ENCODE data around the gene TMEM108.
A peak's percentile ranks its signal among the peaks of the same experiment; 100 is the strongest.

Gene TMEM108

DNA sequence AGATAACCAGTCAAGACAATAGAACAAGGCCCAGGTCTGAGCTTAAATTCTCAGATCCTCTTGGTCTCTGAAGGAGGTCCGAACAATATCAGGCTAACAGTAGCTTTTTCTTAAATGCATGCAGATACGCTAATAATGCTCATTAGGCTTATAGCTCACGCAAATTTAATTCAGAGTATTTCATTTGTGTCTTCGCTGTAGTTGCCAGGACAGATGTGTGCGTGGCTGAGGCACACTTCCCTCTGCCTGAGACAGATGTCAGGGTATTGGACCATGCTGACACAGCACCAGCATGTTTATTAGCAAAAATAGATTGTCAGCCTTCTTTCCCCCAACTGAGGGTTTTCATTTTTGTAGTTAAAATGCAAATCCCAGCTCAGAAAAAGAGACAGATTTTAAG is 258.8 kb downstream of the TMEM108 start:
- H3K36me3 ChIP-seq (ENCODE audit: control insufficient read depth in 1 of 2, insufficient read depth in 2 of 2, low read length in 2 of 2) = no peaks in the 10 kb centered on the region
- no CpG with 5 or more reads among the region's 5 CpGs for WGBS (ENCODE audit: extremely low coverage, insufficient coverage, insufficient read length)

DNA sequence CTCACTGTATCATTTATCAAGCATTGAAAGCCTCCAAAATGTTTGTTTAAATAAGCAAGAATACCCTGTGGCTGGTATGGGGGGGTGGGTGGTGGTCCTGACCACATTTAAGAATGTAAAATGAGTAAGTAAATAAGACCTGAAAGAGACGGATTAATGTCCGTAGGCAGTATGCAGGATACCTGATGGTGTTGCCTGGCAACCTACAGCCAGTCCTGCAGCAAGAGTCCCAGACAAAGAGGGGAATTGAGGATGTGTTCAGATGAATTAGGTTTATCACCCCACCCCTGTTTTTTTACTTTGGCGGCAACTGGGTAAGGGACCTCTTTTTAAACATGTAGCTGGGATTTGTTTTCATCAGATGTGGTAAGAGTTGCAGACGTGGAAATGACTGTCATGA is 261.9 kb downstream of the TMEM108 start:
- H3K4ac ChIP-seq (ENCODE audit: low read depth, low read length) = no peak overlapping the region
- no peak overlapping the region for H3K4me3 ChIP-seq (ENCODE audit: low read depth, low read length)
- H4K91ac ChIP-seq (ENCODE audit: low read depth, low read length) = no peak overlapping the region

More for the DNA sequence above, 258.8 kb downstream of the TMEM108 start:
- peaks cover 2 to 4% of the 10 kb centered on the region in 2 experiments for H3K4me1 ChIP-seq (ENCODE audit: control insufficient read depth in 1 of 2, insufficient read depth in 2 of 2, low read length in 2 of 2)
- no peak overlapping the region for H3K4me2 ChIP-seq (ENCODE audit: low read length)
- H3K23ac ChIP-seq (ENCODE audit: low read length) = no peak overlapping the region
- H3K9me3 ChIP-seq (ENCODE audit: insufficient read depth, low read depth, low read length) = no peaks in the 10 kb centered on the region
- no peak overlapping the region for H2BK5ac ChIP-seq (ENCODE audit: low read depth, low read length, poor library complexity)
- no peak overlapping the region for H2AK5ac ChIP-seq (ENCODE audit: low read length)
- H3K18ac ChIP-seq (ENCODE audit: low read length) = no peak overlapping the region
- no peak overlapping the region for H3K4me3 ChIP-seq (ENCODE audit: low read depth, low read length)
- no peak overlapping the region for H3K4ac ChIP-seq (ENCODE audit: low read depth, low read length)
- no peak overlapping the region for H2BK120ac ChIP-seq (ENCODE audit: insufficient read depth, low read length, poor library complexity)
- DNase-seq = no peak
- no peaks in the 10 kb centered on the region for H3K27me3 ChIP-seq (ENCODE audit: insufficient read depth, low read length)
- H4K12ac ChIP-seq (ENCODE audit: low read depth, low read length) = no peak overlapping the region
- no peak overlapping the region for H4K91ac ChIP-seq (ENCODE audit: low read depth, low read length)
- no peak overlapping the region for H3K14ac ChIP-seq (ENCODE audit: low read length)
- H2BK12ac ChIP-seq (ENCODE audit: low read length) = no peak overlapping the region
- no peak overlapping the region for H3K9ac ChIP-seq (ENCODE audit: low read length)
- H3K79me1 ChIP-seq (ENCODE audit: low read length) = peaks cover 2% of the 10 kb centered on the region
- H3K79me2 ChIP-seq (ENCODE audit: control insufficient read depth, insufficient read depth, low read length, poor library complexity) = no peaks in the 10 kb centered on the region
- no peak overlapping the region for H3K27ac ChIP-seq (ENCODE audit: low read depth, low read length)
- H2AFZ ChIP-seq (ENCODE audit: insufficient read depth, low read length, poor library complexity) = no peak overlapping the region
- no peak overlapping the region for H4K8ac ChIP-seq (ENCODE audit: low read depth, low read length)

DNA sequence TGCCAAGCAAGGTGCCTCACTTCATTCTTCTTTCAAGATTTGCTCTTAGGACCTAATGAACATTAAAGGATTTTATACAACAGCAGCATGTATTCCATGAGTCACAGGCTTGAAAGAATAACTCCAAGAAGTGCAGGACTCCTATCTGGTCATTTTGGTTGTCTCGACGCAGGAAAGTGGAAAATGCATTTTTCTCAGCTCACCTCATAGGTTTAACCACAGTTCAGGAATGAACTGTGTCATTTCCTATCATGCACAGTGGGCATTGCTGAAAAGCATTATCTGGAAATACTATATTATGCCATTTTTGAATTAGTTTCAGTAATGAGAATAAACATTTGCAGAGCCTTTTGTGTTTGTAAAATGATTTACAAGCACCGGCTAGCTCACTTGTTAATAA is 263.0 kb downstream of the TMEM108 start:
- WGBS (ENCODE audit: extremely low coverage, insufficient coverage, insufficient read length) = no CpG with 5 or more reads among the region's 3 CpGs
- Histone ChIP-seq H3K4me3 (ENCODE audit: low read depth, low read length) (no peak overlapping the region), H3K36me3 (ENCODE audit: control insufficient read depth in 1 of 2, insufficient read depth in 2 of 2, low read length in 2 of 2) (no peaks in the 10 kb centered on the region), H4K12ac (ENCODE audit: low read depth, low read length) (no peak overlapping the region), H2AFZ (ENCODE audit: insufficient read depth, low read length, poor library complexity) (no peak overlapping the region), H3K4ac (ENCODE audit: low read depth, low read length) (no peak overlapping the region), H3K4me1 (ENCODE audit: control insufficient read depth in 1 of 2, insufficient read depth in 2 of 2, low read length in 2 of 2) (peaks cover 0 to 2% of the 10 kb centered on the region in 2 experiments), H3K9ac (ENCODE audit: low read length) (no peak overlapping the region), H2AK5ac (ENCODE audit: low read length) (no peak overlapping the region), H4K91ac (ENCODE audit: low read depth, low read length) (no peak overlapping the region), H3K27me3 (ENCODE audit: insufficient read depth, low read length) (no peaks in the 10 kb centered on the region), H3K14ac (ENCODE audit: low read length) (no peak overlapping the region), H3K27ac (ENCODE audit: low read depth, low read length) (peak overlapping the region; percentile 58), H3K79me1 (ENCODE audit: low read length) (peaks cover 2% of the 10 kb centered on the region), H2BK120ac (ENCODE audit: insufficient read depth, low read length, poor library complexity) (no peak overlapping the region), H2BK5ac (ENCODE audit: low read depth, low read length, poor library complexity) (no peak overlapping the region), H3K4me2 (ENCODE audit: low read length) (no peak overlapping the region), H3K23ac (ENCODE audit: low read length) (no peak overlapping the region), H3K79me2 (ENCODE audit: control insufficient read depth, insufficient read depth, low read length, poor library complexity) (no peaks in the 10 kb centered on the region), H3K9me3 (ENCODE audit: insufficient read depth, low read depth, low read length) (no peaks in the 10 kb centered on the region), H3K18ac (ENCODE audit: low read length) (no peak overlapping the region), H2BK12ac (ENCODE audit: low read length) (no peak overlapping the region), H4K8ac (ENCODE audit: low read depth, low read length) (no peak overlapping the region)
- DNase-seq = peak; percentile 43 to 66

More for the DNA sequence above, 261.9 kb downstream of the TMEM108 start:
- H3K36me3 ChIP-seq (ENCODE audit: control insufficient read depth in 1 of 2, insufficient read depth in 2 of 2, low read length in 2 of 2) = no peaks in the 10 kb centered on the region
- no peak overlapping the region for H4K12ac ChIP-seq (ENCODE audit: low read depth, low read length)
- no peak overlapping the region for H3K14ac ChIP-seq (ENCODE audit: low read length)
- no peak for DNase-seq
- no peak overlapping the region for H2BK120ac ChIP-seq (ENCODE audit: insufficient read depth, low read length, poor library complexity)
- H3K79me2 ChIP-seq (ENCODE audit: control insufficient read depth, insufficient read depth, low read length, poor library complexity) = no peaks in the 10 kb centered on the region
- no peak overlapping the region for H4K8ac ChIP-seq (ENCODE audit: low read depth, low read length)
- no peak overlapping the region for H3K23ac ChIP-seq (ENCODE audit: low read length)
- H2AFZ ChIP-seq (ENCODE audit: insufficient read depth, low read length, poor library complexity) = no peak overlapping the region
- H2BK12ac ChIP-seq (ENCODE audit: low read length) = no peak overlapping the region
- H3K27me3 ChIP-seq (ENCODE audit: insufficient read depth, low read length) = no peaks in the 10 kb centered on the region
- H2BK5ac ChIP-seq (ENCODE audit: low read depth, low read length, poor library complexity) = no peak overlapping the region
- no peak overlapping the region for H3K18ac ChIP-seq (ENCODE audit: low read length)
- no peak overlapping the region for H3K9ac ChIP-seq (ENCODE audit: low read length)
- H2AK5ac ChIP-seq (ENCODE audit: low read length) = no peak overlapping the region
- peaks cover 2% of the 10 kb centered on the region for H3K79me1 ChIP-seq (ENCODE audit: low read length)
- H3K4me1 ChIP-seq (ENCODE audit: control insufficient read depth in 1 of 2, insufficient read depth in 2 of 2, low read length in 2 of 2) = peaks cover 1 to 3% of the 10 kb centered on the region in 2 experiments
- no CpG with 5 or more reads among the region's 4 CpGs for WGBS (ENCODE audit: extremely low coverage, insufficient coverage, insufficient read length)
- no peaks in the 10 kb centered on the region for H3K9me3 ChIP-seq (ENCODE audit: insufficient read depth, low read depth, low read length)
- H3K4me2 ChIP-seq (ENCODE audit: low read length) = no peak overlapping the region
- H3K27ac ChIP-seq (ENCODE audit: low read depth, low read length) = no peak overlapping the region

DNA sequence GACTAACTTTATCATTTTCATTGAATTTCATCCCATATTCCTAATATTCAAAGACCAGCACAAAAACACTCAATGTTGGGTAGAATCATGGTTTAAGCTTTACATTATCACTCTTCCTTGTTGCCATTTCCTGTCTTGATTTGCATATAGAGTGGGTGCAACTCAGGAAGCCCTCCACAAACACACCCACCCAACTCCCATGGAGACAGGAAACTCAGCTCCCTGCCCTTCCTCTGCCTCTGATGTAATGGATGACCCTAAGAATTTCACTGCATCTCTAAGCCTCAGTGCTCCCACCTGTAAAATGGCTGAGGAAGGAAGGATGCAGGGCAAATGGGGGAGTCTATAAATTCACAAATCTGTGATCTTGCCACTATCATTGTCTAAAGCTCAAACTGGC is 263.5 kb downstream of the TMEM108 start:
- Histone ChIP-seq H4K12ac (ENCODE audit: low read depth, low read length) (no peak overlapping the region), H3K23ac (ENCODE audit: low read length) (no peak overlapping the region), H3K36me3 (ENCODE audit: control insufficient read depth in 1 of 2, insufficient read depth in 2 of 2, low read length in 2 of 2) (no peaks in the 10 kb centered on the region), H2BK120ac (ENCODE audit: insufficient read depth, low read length, poor library complexity) (no peak overlapping the region), H4K8ac (ENCODE audit: low read depth, low read length) (no peak overlapping the region), H3K79me1 (ENCODE audit: low read length) (peaks cover 2% of the 10 kb centered on the region), H3K79me2 (ENCODE audit: control insufficient read depth, insufficient read depth, low read length, poor library complexity) (no peaks in the 10 kb centered on the region), H2BK12ac (ENCODE audit: low read length) (no peak overlapping the region), H2BK5ac (ENCODE audit: low read depth, low read length, poor library complexity) (no peak overlapping the region), H3K9ac (ENCODE audit: low read length) (no peak overlapping the region), H3K18ac (ENCODE audit: low read length) (no peak overlapping the region), H3K4me3 (ENCODE audit: low read depth, low read length) (no peak overlapping the region), H3K27ac (ENCODE audit: low read depth, low read length) (no peak overlapping the region), H2AK5ac (ENCODE audit: low read length) (no peak overlapping the region), H2AFZ (ENCODE audit: insufficient read depth, low read length, poor library complexity) (no peak overlapping the region), H3K14ac (ENCODE audit: low read length) (no peak overlapping the region), H3K4me2 (ENCODE audit: low read length) (no peak overlapping the region), H3K27me3 (ENCODE audit: insufficient read depth, low read length) (no peaks in the 10 kb centered on the region), H3K4ac (ENCODE audit: low read depth, low read length) (no peak overlapping the region), H3K9me3 (ENCODE audit: insufficient read depth, low read depth, low read length) (no peaks in the 10 kb centered on the region), H4K91ac (ENCODE audit: low read depth, low read length) (no peak overlapping the region), H3K4me1 (ENCODE audit: control insufficient read depth in 1 of 2, insufficient read depth in 2 of 2, low read length in 2 of 2) (peaks cover 0 to 2% of the 10 kb centered on the region in 2 experiments)
- DNase-seq = no peak

Measured in trophoblast cell (in vitro differentiated cells and primary cell).